Renal cortex interstitium (tissue), 11 donors: ENCODE data around the gene RAPGEF2. TPM values are rescaled to one million over a fixed set of nuclear protein-coding genes. Genes with fewer than 3 reads are reported as not detected.
"Not testable (repeated sequence)": the region's sequence is repeated elsewhere in the genome, so short reads cannot be mapped to it uniquely, and the experiment has no call there.

Experiments
- DNase-seq, 11 donors: peaks; one replicate each; pipeline ENCODE4 v3.0.0-alpha.2; 2013; ENCODE audit warnings: low read depth in 9 of 11, low spot score in 4 of 11; ENCODE audit errors: extremely low read depth in 1 of 11
- polyA plus RNA-seq, 3 donors: library from polyadenylated mRNA; unstranded; fragments of 120-200 nt; gene quantifications; one replicate each; pipeline ENCODE4 v1.2.1, GENCODE V29; 2013; ENCODE audit not compliant: insufficient read length in 3 of 3

The RAPGEF2 gene
- polyA plus RNA-seq, 3 donors, result 45.0 to 51.6 (median 48.5) TPM

DNA sequence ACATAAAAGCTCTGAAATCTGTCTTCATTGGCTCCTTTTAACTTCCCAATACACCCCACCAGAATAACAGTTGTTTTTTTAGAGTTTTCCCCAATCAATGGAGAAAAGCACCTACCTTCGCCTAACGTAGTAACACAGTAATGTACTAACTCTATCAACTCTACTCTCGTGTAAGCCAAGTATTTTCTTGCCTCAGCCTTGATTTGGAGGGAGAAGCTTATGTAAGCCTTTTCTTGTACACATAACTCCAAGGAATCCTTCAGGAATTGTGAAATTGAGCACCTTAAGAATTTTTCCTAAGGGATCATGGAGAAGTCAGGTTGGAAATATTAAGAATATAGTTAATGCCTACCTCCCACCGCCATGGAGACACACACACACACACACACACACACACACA, 181.2 kb downstream of the RAPGEF2 start:
- no peak for DNase-seq

DNA sequence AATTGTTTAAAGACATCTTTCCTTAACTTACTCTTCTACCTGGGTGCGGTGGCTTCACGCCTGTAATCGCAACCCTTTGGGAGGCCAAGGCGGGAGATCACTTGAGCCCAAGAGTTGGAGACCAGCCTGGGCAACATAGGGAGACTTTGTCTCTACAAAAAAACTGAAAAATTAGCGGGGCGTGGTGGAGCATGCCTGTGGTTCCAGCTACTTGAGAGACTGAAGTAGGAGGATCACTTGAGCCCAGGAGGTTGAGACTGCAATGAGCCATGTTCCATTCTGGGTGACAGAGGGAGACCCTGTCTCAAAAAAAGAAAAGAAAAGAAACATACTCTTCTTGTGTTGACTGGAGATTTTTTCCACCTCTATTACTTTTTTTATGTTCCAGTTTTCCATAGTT, 181.9 kb downstream of the RAPGEF2 start:
- no peak for DNase-seq

DNA sequence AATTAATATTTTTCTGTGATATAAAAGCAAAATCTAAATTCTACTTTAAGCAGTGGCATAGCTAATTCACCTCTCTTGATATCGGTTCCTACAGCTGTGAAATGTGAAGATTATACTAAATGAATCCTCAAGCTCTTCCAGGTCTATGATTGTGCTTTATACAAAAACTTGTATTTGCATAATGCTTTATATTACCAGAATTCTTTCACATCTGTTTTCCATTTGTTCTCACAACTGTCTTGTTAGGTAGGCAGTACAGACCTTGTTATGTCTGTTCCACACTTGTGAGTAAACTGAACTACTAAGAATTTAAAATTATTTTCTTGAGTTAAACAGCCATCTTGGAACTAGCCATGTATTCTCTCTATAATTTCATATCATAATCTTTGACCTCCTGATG, 184.9 kb downstream of the RAPGEF2 start:
- no peak for DNase-seq

DNA sequence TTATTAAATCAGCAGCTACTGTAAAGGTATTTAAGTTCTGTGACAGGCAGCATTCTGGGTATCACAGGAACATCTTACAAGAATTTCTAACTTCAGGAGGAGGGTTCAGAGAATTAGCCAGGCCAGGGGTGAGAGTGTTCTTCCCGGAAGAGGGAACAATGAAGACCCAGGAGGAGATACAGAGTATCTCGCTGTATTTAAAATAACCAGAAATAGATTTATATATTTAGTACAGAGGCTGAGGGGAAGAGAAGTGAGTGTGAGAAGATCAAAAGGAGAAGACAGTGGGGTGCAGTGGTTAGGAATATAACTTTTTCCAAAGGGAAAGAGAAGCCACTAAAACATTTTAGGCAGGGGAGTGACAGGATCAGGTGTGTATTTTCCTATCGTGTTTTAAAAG, 186.8 kb downstream of the RAPGEF2 start:
- no peak for DNase-seq

DNA sequence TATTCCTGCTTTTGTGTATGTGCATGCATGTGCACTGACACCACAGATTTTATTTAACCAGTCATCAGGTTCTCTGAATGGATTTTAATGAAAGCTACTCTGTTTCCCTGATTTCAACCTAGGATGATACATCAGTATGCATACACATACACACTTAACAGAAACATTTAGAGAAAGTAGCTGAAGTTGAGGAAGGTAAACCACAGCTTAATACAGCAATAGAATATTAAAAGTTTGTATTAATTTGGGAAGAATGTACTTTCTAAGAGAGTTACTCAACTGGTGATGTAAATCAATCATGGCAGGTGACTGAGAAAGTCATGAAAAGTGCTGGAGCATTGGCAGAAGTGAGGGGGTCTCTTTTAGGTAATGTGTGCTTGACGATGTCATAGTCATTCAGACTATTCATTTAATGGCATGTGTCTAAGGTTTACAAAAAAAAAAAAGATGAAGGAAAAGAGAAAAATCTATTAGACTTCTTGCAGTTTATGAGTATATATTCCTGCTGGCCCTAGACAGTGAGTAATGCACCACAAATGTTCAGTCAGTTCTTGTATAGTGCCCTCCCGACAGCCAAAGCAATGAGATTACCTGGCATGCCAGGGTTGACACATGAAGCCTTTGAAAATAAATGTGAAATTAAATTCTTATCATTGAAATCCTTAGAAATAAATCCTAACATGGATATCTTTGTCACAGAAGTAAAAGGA, 187.6 kb downstream of the RAPGEF2 start:
- DNase-seq, result no peak

DNA sequence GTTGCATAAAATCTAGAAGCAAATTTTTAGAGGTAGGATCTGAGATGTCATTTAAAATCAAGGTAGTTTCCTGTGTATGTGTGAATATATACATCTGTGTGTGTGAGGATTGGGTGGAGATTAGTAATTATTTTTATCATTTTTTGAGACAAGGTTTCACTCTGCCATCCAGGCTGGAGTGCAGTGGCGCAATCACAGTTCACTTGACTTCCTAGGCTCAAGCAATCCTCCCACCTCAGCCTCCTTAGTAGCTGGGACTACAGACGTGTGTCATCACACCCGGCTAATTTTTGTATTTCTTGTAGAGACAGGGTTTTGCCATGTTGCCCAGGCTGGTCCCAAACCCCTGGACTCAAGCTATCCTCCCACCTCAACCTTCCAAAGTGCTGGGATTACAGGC, 188.3 kb downstream of the RAPGEF2 start:
- no peak for DNase-seq

DNA sequence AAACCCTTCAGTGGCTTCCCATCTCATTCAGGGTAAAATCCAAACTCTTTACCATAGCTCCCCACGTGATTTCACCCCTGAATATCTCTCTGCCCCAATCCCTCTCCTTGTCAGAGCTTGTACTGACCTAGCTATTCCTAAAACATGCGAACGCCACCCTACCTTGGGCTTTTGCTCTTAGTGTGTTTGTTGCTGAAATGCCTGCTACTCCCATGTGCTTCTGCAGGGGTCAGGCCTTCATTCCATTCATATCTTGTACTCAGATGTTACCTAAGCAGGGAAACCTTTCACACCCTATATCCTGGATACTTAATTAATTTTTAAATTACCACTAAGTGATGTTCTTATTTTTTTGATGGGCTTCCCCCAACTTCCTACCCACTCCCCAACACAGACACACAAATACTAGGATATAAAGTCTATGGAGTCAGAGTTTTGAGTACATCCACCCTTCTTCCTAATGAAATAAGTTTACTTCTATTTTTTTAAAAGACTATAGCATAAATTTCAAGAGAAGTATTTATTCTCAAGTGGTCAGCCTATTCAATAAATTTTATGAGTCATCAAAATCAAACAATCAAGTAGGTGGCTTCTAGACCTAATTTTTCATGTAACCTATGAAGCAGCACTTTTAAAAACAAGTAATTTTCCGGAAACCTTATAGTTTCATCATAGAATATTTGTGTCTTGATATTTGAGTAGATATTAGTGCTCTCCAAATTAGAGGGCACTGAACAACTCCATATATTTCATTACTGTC, 189.4 kb downstream of the RAPGEF2 start:
- no peak for DNase-seq

DNA sequence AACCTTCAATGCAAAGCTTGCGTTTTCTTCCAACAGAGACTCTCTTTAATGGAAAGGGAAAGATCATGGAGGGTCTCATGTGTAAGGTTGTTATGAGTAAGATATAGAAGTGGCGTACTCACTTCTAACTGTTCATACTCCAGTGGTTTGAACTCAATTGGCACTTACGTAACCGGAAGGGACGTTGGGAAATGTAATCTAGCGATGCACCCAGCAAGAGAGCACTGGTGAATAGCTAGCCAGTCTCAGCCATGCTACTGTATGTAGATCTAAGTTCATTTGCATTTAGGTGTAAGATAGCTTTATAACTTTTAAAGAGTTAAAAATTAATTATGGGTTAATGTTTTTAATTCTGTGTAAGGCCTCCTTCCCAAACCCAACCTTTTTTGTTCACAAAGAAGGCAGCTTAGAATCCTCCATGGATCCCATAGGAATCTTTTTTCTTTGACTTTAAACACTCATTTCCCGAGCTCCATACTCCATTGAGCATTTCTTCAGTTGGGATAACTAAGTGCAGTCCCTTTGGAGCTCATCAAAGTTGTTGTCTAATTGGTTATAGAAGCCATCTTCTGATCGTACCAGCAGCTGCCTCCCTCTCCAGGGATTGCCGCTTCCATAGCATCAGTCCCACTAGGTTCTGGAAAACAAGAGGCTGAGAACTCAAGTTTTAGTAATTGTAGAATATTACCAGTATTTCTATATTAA, 191.1 kb downstream of the RAPGEF2 start:
- no peak for DNase-seq

DNA sequence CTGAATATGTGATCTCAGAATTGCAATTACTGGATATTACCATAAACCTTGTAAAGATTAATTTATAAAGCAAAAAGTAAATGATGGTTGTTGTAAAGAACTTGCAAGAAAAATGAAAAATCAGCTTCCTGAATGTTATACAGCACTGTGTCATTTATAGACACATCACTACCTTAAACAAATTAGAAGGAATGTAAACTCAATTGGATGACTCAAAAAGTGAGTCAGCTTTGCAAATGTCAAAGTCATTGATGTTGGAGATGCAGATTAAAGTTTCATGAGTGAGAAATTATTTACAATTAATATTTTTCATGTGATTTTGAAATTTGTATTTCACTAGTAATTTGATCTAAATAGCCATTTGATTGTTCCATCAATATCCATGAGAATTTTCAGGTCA, 193.2 kb downstream of the RAPGEF2 start:
- no peak for DNase-seq

DNA sequence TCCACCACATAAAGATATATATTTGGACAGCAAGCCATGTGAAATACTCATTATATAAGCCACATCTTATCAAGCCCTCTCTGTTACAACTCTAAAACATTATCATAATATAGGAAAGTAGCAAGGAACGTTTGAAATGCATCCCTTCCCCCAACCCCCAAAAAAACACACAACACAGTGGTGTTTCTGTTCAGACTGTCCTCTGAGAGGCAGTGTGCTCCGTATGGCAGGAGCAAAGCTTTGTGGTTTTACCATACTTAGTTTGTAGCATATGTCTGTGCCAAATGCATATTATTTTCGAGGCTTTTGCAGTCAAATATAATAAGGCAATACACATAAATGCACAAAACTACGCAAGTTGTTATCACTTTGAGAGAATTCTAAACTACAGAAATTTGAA, 194.2 kb downstream of the RAPGEF2 start:
- no peak for DNase-seq

DNA sequence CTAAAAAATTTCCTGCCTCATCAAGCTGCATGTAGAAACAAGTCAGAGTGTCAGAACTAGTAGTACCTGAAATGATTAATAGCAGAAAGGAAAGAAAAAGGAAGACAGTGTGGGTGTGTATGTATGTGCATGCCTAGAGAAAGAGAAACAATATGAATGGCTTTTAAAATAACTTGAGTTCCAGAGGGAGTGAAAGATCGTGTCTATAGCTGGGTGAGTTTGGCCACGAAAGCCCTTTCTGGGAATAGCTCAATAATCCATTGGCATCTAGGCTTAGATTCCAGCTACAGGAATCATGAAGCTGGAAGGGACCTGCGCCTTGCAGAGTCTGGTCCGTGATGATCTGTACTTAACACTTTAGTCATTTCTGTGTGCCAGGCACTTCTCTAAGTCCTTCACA, 195.6 kb downstream of the RAPGEF2 start:
- no peak for DNase-seq

DNA sequence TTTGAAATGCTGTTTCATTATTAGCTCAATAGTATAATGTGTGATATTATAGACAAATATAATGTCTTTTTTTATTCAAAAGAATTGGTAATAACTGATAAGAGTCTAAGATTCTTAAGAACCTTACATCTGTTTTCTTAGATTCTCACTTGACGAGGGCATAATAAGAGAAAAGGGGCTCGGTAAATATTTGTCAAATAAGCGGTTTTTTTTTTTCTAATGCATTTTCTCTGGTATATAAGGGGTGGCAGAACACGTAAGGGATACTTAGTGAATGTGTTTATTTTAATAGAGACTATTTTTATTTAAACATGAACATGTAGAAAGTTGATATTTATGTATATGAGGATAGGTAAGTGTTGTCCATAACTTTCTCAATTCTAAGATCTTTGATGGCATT, 200.6 kb downstream of the RAPGEF2 start:
- DNase-seq, result no peak

DNA sequence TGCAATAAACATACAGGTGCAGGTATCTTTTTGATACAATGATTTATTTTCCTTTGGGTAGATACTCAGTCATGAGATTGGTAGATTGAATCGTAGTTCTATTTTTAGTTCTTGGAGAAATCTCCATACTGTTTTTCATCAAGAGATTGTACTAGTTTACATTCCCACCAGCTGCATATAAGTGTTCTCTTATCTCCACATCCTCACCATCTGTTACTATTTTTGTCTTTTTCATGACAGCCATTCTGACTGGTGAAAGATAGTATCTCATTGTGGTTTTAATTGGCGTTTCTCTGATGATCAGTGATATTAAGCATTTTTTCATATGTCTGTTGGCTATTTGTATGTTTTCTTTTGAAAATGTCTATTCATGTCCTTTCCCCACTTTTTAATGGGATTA, 202.2 kb downstream of the RAPGEF2 start:
- DNase-seq, result no peak

DNA sequence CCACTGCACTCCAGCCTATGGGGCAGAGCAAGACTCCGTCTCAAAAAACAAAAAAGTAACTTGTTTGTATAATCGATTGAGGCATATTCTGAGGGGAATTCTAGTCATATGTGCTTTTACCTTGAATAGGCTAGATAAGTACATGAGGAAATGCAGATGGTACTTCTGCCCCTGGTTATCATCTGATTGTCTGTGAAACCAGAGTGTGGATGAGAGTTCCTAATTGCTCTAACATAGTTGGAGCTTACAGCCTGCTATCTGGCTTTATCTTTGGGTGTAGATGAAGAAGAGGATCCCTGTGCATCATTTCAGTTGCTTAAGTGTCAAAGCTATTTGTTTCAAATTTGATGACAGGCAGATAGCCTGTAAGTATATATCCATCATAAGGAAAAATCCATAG, 205.1 kb downstream of the RAPGEF2 start:
- no peak for DNase-seq

DNA sequence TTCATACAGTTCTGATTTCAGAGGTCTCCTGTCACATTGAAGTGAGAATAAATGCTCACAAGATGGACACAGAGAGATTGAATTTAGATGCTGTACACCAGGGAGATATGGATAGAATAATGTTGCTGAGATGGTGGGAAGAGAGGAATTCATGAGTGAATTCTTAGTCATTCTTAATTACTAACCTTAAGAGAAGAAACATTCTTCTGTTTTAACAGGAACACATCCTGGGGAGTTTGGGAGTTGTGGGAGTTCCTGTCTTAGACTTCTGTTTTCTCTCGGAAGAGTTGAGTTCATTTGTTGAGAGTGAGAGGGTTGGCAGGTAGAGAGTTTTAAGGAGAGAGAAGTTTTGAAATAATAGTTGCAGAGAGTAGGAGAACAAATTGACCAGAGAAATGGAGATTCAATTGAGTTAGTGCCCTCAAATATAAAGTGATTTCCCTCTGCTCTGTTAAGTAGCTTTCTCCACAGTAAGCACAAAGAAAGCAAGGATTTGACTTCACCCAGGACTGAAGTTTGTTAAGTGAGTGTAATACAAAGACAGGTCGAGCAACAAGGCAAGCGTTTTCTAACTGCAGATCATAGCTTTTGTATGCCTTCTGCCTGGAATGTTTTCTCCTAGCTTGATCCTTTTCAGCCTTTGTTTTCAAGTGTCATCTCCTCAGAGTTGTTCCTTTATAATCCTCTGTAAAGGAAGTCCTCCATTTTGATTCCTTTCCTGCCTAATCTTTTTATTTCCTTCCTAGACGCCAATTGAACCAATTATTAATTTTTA, 205.9 kb downstream of the RAPGEF2 start:
- no peak for DNase-seq

DNA sequence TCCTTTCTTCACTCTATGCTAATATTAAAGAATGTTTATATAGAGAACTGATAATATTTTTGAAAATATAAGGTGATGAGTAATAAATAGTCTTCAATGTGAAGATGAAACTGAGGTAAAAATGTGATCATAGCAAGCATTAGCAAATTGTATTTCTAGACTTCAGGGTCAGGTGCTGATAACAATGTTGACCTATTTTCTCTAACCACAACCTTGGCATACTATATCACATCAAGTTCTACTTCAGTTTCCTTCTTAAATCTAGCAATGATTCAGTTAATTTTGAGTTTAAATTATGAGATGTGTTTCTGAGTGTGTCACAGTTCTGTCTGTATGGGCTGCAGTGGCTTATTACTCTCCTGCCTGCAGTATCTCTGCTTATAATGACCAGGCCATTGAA, 209.4 kb downstream of the RAPGEF2 start:
- DNase-seq, result no peak

DNA sequence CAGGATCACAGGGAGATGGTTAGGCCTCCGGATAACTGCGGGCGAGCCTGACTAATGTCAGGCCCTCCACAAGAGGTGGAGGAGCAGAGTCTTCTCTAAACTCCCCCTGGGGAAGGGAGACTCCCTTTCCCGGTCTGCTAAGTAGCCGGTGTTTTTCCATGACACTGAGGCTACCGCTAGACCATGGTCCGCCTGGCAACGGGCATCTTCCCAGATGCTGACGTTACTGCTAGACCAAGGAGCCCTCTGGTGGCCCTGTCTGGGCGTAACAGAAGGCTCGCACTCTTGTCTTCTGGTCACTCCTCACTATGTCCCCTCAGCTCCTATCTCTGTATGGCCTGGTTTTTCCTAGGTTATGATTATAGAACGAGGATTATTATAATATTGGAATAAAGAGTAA, 213.0 kb downstream of the RAPGEF2 start:
- not testable (repeated sequence) for DNase-seq

DNA sequence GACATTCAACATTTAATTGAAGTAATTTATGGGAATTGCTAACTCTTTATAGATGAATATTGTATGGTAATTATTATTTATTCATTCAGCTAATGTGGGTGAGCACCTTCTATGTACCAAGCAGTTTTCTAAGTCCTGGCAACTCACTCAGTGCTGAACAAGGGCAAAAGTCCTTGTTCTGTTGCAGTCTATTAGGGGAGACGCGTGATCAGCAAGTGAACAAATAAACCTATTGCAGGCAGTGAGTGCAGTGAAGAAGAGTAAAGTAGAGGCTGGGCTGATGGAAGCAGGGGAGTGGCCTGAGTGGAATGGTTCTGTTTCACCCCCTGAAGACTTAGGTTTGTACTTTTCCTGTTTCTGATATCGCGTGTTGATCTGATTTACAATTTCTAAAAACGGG, 214.3 kb downstream of the RAPGEF2 start:
- no peak for DNase-seq

DNA sequence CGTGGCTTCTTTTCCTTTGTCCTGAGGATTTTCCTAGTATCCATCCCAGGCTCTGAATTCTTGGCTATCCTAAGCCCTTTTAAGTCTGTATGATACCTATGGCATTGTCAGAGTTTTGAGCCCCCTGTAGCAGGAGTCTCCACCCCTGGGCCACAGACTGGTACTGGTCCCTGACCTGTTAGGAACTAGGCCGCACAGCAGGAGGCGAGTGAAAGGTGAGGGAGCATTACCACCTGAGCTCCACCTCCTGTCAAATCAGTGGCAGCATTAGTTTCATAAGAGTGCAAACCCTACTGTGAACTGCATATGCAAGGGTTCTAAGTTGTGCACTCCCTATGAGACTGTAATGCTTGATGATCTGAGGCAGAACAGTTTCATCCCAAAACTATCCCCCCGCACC, 216.1 kb downstream of the RAPGEF2 start:
- no peak for DNase-seq

DNA sequence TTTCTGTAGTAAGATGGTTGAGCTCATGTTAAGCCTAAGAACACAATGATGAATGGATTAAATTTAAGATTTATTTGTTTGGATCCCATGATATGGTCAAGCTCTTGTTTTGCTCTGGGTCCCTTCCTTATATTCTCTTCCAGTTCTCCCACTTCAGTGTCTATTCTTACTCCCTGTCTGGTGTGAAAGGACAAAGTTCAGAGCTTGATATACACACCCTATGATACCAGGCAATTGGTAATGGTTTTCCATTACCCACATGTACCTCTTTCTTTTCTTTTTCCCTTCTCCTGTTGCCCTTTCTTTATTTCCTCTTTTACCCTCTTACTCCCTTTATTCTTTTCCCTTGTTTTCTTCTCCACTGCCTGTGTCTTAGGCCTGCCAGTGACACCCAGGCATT, 223.6 kb downstream of the RAPGEF2 start:
- no peak for DNase-seq
